ENCODE measurements around the gene ABCC6. TPM values are rescaled to one million over a fixed set of nuclear protein-coding genes. Genes with fewer than 3 reads are reported as not detected.
"Not testable (repeated sequence)": the region's sequence is repeated elsewhere in the genome, so short reads cannot be mapped to it uniquely, and the experiment has no call there.

Gene ABCC6
- total RNA-seq (2012; rRNA removed) (0.36 and 0.56 TPM in 2 replicates), polyA plus RNA-seq (2012; rRNA removed) (1.3 and 1.5 TPM in 2 replicates), Bru-seq, nascent RNA (percentile 53 among the genes with signal in this experiment), BruChase-seq, experiment 1, labeled RNA remaining after a 6-hour chase (percentile 61 among the genes with signal in this experiment), BruChase-seq, experiment 2, labeled RNA remaining after a 2-hour chase (percentile 52 among the genes with signal in this experiment)
- polyA plus RNA-seq (2012; cell fraction: cytosol; rRNA removed) = 0.29 and 1.1 TPM in 2 replicates
- polyA plus RNA-seq (2012; cell fraction: nucleus; rRNA removed; ENCODE audit: low replicate concordance) = 2.6 TPM in 2 replicates
- long read RNA-seq, full-length matches to known transcripts = 3 of 8 reads
- long read RNA-seq, partial matches to known transcripts = 3 of 8 reads
- long read RNA-seq, other reads (novel, unspliced or antisense) = 2 of 8 reads

GRCh38 chr16:16222850-16223661 lies at the start of gene ABCC6:
TSS of gene ABCC6 (minus strand) at chr16:16223494. CDS start at chr16:16223434, 60 bp downstream.
- in situ Hi-C loops (cut with MboI; ENCODE audit: low sequenced_read_pairs) = not testable (repeated sequence)

GRCh38 chr16:16272573-16273221 lies 49.4 kb upstream of the ABCC6 start:
- POLR2A ChIA-PET (ENCODE audit: unreplicated experiment); H3K27ac ChIP-seq (ENCODE audit: insufficient read depth, low read length): not testable (repeated sequence)

More at GRCh38 chr16:16222850-16223661, at the start of gene ABCC6:
- H4K91ac ChIP-seq (ENCODE audit: insufficient read depth, low read depth, low read length); H4K8ac ChIP-seq (ENCODE audit: low read depth in 2 of 2, low read length in 2 of 2); H3K36me3 ChIP-seq (ENCODE audit: control insufficient read depth, insufficient read depth, low read length); H3K23ac ChIP-seq (ENCODE audit: low read depth, low read length); intact Hi-C loops (cut with micrococcal nuclease); H3K27ac ChIP-seq (ENCODE audit: insufficient read depth, low read length); H3K27me3 ChIP-seq (ENCODE audit: control insufficient read depth, insufficient read depth, low read length); dilution Hi-C loops (cut with HindIII; ENCODE audit: low sequenced_read_pairs, unreplicated experiment); H4K5ac ChIP-seq (ENCODE audit: low read depth, low read length); H3K79me1 ChIP-seq (ENCODE audit: low read depth in 1 of 2, low read length in 2 of 2); H3K4me1 ChIP-seq (ENCODE audit: control insufficient read depth, insufficient read depth, low read length); H3K9me1 ChIP-seq (ENCODE audit: insufficient read depth, low read length); CTCF ChIA-PET; H2AK9ac ChIP-seq (replicated peaks; ENCODE audit: low read depth, low read length, poor library complexity); H2BK20ac ChIP-seq (ENCODE audit: low read depth, low read length); BruUV-seq (replicated peaks); H3K14ac ChIP-seq (replicated peaks; ENCODE audit: low read depth, low read length); H2BK5ac ChIP-seq (ENCODE audit: low read depth, low read length, poor library complexity, severe bottlenecking); H2BK120ac ChIP-seq (ENCODE audit: low read depth, low read length); H3K4ac ChIP-seq (ENCODE audit: low read depth, low read length); H2AK5ac ChIP-seq (ENCODE audit: low read depth, low read length); H3K9me3 ChIP-seq (ENCODE audit: control insufficient read depth, insufficient read depth, low read length); H3K56ac ChIP-seq (ENCODE audit: extremely low read depth, insufficient read depth, low read length); H2BK15ac ChIP-seq (ENCODE audit: low read depth, low read length); POLR2A ChIA-PET (ENCODE audit: unreplicated experiment); H3K9ac ChIP-seq (ENCODE audit: low read depth, low read length); H4K20me1 ChIP-seq (ENCODE audit: insufficient read depth, low read length); DNase-seq: not testable (repeated sequence)
- Histone ChIP-seq H3K4me2 (ENCODE audit: low read depth, low read length) (peak within 1 kb of the TSS; percentile 91), H3K18ac (ENCODE audit: low read depth, low read length) (peak within 1 kb of the TSS; percentile 52; the same call in 1 of the 2 replicates), H2AFZ (replicated peaks; ENCODE audit: low read length, poor library complexity) (peak within 1 kb of the TSS; percentile 58), H3K4me3 (ENCODE audit: insufficient read depth, low read depth, low read length) (peak within 1 kb of the TSS; percentile 31)
- peak; percentile 98 for ATAC-seq (ENCODE audit: low read depth)
- WGBS, 2 experiments (ENCODE audit: extremely low coverage in 2 of 2, insufficient read length in 1 of 2) = no CpG with 5 or more reads among the region's 38 CpGs

More at GRCh38 chr16:16272573-16273221, 49.4 kb upstream of the ABCC6 start:
- H4K91ac ChIP-seq (ENCODE audit: insufficient read depth, low read depth, low read length); H3K14ac ChIP-seq (replicated peaks; ENCODE audit: low read depth, low read length); in situ Hi-C loops (cut with MboI; ENCODE audit: low sequenced_read_pairs); dilution Hi-C loops (cut with HindIII; ENCODE audit: low sequenced_read_pairs, unreplicated experiment); H3K27me3 ChIP-seq (ENCODE audit: control insufficient read depth, insufficient read depth, low read length); ATAC-seq (ENCODE audit: low read depth); H2AFZ ChIP-seq (replicated peaks; ENCODE audit: low read length, poor library complexity); H4K8ac ChIP-seq (ENCODE audit: low read depth in 2 of 2, low read length in 2 of 2); H2AK9ac ChIP-seq (replicated peaks; ENCODE audit: low read depth, low read length, poor library complexity); H4K5ac ChIP-seq (ENCODE audit: low read depth, low read length); H3K9me3 ChIP-seq (ENCODE audit: control insufficient read depth, insufficient read depth, low read length); H3K56ac ChIP-seq (ENCODE audit: extremely low read depth, insufficient read depth, low read length); H3K9ac ChIP-seq (ENCODE audit: low read depth, low read length); H2BK120ac ChIP-seq (ENCODE audit: low read depth, low read length); H3K4me2 ChIP-seq (ENCODE audit: low read depth, low read length); H2BK5ac ChIP-seq (ENCODE audit: low read depth, low read length, poor library complexity, severe bottlenecking); H3K9me1 ChIP-seq (ENCODE audit: insufficient read depth, low read length); H3K79me1 ChIP-seq (ENCODE audit: low read depth in 1 of 2, low read length in 2 of 2); H2AK5ac ChIP-seq (ENCODE audit: low read depth, low read length); H3K4me3 ChIP-seq (ENCODE audit: insufficient read depth, low read depth, low read length); H3K4me1 ChIP-seq (ENCODE audit: control insufficient read depth, insufficient read depth, low read length); H4K20me1 ChIP-seq (ENCODE audit: insufficient read depth, low read length); H2BK20ac ChIP-seq (ENCODE audit: low read depth, low read length); H2BK15ac ChIP-seq (ENCODE audit: low read depth, low read length); BruUV-seq (replicated peaks); H3K23ac ChIP-seq (ENCODE audit: low read depth, low read length); CTCF ChIA-PET; DNase-seq; H3K4ac ChIP-seq (ENCODE audit: low read depth, low read length); H3K18ac ChIP-seq (ENCODE audit: low read depth, low read length); intact Hi-C loops (cut with micrococcal nuclease); H3K36me3 ChIP-seq (ENCODE audit: control insufficient read depth, insufficient read depth, low read length): not testable (repeated sequence)
- WGBS, 2 experiments (ENCODE audit: extremely low coverage in 2 of 2, insufficient read length in 1 of 2) = no CpG with 5 or more reads among the region's 14 CpGs

Measured in IMR-90 (cell line).